HepG2 (cell line): ENCODE results near the gene CEP135.

Source experiments
- IKZF1 ChIP-seq: fragments of 450-650 bp; IDR thresholded peaks from 2 replicates; pipeline ENCODE4 v1.7.1; 2016
- NCOR1 ChIP-seq: fragments of 200-600 bp; sonication (generic); IDR thresholded peaks from 2 replicates; pipeline ENCODE4 v1.7.0; 2017; ENCODE audit warnings: antibody characterized with exemption, low read length, borderline replicate concordance
- POLR2AphosphoS5 ChIP-seq: IDR thresholded peaks from 2 replicates; pipeline ENCODE4 v1.6.1; 2012; ENCODE audit warnings: low read depth, low read length
- SCMH1 ChIP-seq: sonication (generic); formaldehyde crosslinking; IDR thresholded peaks from 2 replicates; pipeline ENCODE4 v1.9.0; 2021; ENCODE audit warnings: missing genetic modification reagents, mild to moderate bottlenecking, borderline replicate concordance
- TBX2 ChIP-seq: sonication (generic); formaldehyde crosslinking; IDR thresholded peaks from 2 replicates; pipeline ENCODE4 v1.5.0; 2020; ENCODE audit warnings: missing genetic modification reagents, mild to moderate bottlenecking, borderline replicate concordance
- TF ChIP-seq, protein P1 (sequence below): IDR thresholded peaks from 2 replicates; pipeline ENCODE4 v1.6.1; 2012; ENCODE audit warnings: inconsistent platforms
- TF ChIP-seq, protein P2 (sequence below): IDR thresholded peaks from 2 replicates; pipeline ENCODE4 v1.6.1; 2016; ENCODE audit warnings: missing genetic modification reagents, missing compliant biosample characterization

DNA sequence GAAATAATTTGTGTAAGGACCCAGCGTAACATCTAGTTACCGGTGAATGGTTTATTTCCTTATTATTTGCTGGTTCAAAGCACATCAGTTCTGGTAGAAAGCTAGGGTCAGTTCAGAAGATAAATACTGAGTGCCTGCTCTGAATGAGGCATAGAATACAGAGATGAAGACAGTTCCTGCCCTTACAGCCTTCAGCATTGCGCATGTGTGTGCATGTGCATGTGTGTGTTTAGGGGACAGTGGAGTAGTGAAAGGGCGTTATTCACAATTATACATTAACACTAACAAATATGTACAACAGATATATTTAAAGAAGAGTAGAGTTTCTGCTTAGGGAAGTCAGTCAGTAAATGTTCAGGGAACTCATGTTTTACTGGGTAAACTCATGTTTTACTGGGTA is 29.1 kb downstream of the CEP135 start:
- no peak for TF ChIP-seq SCMH1
- TF ChIP-seq, protein P1, sequence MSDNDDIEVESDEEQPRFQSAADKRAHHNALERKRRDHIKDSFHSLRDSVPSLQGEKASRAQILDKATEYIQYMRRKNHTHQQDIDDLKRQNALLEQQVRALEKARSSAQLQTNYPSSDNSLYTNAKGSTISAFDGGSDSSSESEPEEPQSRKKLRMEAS, result no peak
- TF ChIP-seq, protein P2, sequence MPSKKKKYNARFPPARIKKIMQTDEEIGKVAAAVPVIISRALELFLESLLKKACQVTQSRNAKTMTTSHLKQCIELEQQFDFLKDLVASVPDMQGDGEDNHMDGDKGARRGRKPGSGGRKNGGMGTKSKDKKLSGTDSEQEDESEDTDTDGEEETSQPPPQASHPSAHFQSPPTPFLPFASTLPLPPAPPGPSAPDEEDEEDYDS, result no peak
- TF ChIP-seq POLR2AphosphoS5, result no peak
- no peak for TF ChIP-seq NCOR1
- TF ChIP-seq TBX2 (CRISPR knock-in tag), result no peak
- no peak for TF ChIP-seq IKZF1
